GM04504 (cell line): ENCODE measurements around the gene KCNJ18.
"Not testable (repeated sequence)": the region's sequence is repeated elsewhere in the genome, so short reads cannot be mapped to it uniquely, and the experiment has no call there.

Experiments used
- DNase-seq: peaks from one replicate; pipeline ENCODE4 v3.0.0-alpha.2; 2012; ENCODE audit warnings: low read depth

Gene KCNJ18

GRCh38 chr17:21671437-21671836 lies 20.9 kb upstream of the KCNJ18 start:
- not testable (repeated sequence) for DNase-seq

GRCh38 chr17:21671871-21672270 lies 20.5 kb upstream of the KCNJ18 start:
- DNase-seq: not testable (repeated sequence)

- not testable (repeated sequence) for DNase-seq
Measured at GRCh38 chr17:21673451-21674241, 18.7 kb upstream of the KCNJ18 start.

GRCh38 chr17:21674242-21674731 lies 18.0 kb upstream of the KCNJ18 start:
- DNase-seq: no peak

GRCh38 chr17:21674891-21675738 lies 17.2 kb upstream of the KCNJ18 start:
- not testable (repeated sequence) for DNase-seq

- DNase-seq: not testable (repeated sequence)
Measured at GRCh38 chr17:21675739-21676130, 16.6 kb upstream of the KCNJ18 start.

- DNase-seq: no peak
Measured at GRCh38 chr17:21676281-21677111, 15.8 kb upstream of the KCNJ18 start.

- no peak for DNase-seq
Measured at GRCh38 chr17:21677126-21677910, 15.0 kb upstream of the KCNJ18 start.

- no peak for DNase-seq
Measured at GRCh38 chr17:21677911-21678310, 14.4 kb upstream of the KCNJ18 start.

- DNase-seq: no peak
Measured at GRCh38 chr17:21678393-21679081, 13.8 kb upstream of the KCNJ18 start.

- DNase-seq: no peak
Measured at GRCh38 chr17:21679256-21680146, 12.8 kb upstream of the KCNJ18 start.

- no peak for DNase-seq
Measured at GRCh38 chr17:21680366-21680765, 12.0 kb upstream of the KCNJ18 start.

- not testable (repeated sequence) for DNase-seq
Measured at GRCh38 chr17:21680850-21681351, 11.4 kb upstream of the KCNJ18 start.

GRCh38 chr17:21681576-21681975 lies 10.7 kb upstream of the KCNJ18 start:
- not testable (repeated sequence) for DNase-seq

GRCh38 chr17:21682130-21682529 lies 10.2 kb upstream of the KCNJ18 start:
- DNase-seq: not testable (repeated sequence)

- not testable (repeated sequence) for DNase-seq
Measured at GRCh38 chr17:21683142-21683712, 9.1 kb upstream of the KCNJ18 start.

- not testable (repeated sequence) for DNase-seq
Measured at GRCh38 chr17:21683897-21684296, 8.4 kb upstream of the KCNJ18 start.

GRCh38 chr17:21684384-21684783 lies 7.9 kb upstream of the KCNJ18 start:
- DNase-seq: not testable (repeated sequence)
